Activated CD8-positive, alpha-beta memory T cell treated with anti-CD3 and anti-CD28 coated beads, Interleukin-2, amount 50 U/mL, for 1 hour (primary cell): ENCODE measurements around the gene LSS.
"Not testable (repeated sequence)": the region's sequence is repeated elsewhere in the genome, so short reads cannot be mapped to it uniquely, and the experiment has no call there.

Experiments used
- DNase-seq: peaks from one replicate; pipeline ENCODE4 v3.0.0-alpha.2; 2020; ENCODE audit errors: extremely low read depth

The LSS gene

DNA sequence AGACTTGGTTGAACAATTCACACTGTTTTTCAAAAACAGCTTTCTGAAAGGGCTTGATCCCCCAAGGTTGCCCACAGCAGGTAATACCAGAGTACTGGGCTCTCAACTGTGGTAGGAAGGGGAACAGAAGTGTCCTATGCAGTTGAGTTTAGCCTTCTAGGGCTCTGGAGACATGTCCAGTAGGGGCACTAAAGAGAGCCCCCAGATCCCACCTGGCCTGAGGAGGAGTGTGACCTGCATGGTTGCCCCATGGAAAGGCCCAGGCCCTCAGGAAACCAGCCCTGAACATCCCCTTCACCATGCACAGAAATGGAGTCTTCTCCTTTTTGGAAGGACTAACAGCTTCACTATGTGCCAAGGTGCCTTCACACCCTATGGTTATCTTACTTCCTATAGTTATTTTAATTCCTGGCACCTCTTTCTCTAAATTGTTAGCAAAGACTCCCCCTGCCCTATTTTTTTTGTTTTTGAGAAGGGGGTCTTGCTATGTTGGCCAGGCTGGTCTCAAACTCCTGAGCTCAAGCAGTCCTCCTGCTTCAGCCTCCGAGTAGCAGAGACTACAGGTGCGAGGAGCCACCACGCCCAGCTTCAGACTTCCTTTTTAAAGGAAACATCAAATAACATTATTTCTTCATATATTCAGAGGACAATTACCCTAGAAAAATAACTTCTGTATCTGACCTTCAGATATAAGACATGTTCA, 16.8 kb upstream of the LSS start:
- DNase-seq, result no peak

DNA sequence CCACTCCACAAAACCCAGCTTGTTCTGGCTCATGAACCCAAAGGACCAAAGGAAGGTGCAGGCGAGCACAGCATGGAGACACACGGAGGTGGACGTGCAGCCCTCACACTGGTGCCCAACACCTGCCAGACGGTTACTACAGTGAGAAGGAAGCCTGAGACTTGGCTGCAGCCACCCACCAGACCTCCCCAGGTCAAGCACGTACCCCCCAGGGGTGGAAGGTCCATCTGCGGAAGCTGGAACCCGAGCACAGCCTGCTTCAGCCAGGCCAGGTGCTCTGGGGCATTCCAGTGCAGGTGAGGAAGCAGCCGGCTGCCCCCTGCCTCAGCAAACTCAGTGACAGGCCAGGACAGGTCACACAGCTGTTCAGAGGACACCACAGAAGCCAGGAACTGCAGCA, 16.0 kb upstream of the LSS start:
- no peak for DNase-seq

DNA sequence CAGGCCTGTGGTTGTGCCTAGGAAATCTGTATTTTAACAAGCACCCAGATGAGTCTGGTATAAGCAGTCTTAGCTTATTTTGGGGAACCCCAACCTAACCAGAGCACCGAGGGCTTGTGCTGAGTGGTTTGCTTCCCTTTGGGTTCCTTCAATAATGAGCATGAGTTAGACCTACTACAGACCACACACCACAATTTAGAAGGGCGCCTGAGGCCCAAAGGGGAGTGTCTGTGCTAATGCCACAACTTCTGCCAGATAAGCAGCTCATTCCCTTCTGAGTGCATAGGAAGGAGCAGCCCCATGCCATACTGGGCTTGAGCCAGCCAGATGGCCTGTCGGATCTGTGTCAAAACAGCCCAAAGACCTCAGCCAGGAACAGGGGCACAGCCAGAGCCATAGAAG, 15.4 kb upstream of the LSS start:
- no peak for DNase-seq

DNA sequence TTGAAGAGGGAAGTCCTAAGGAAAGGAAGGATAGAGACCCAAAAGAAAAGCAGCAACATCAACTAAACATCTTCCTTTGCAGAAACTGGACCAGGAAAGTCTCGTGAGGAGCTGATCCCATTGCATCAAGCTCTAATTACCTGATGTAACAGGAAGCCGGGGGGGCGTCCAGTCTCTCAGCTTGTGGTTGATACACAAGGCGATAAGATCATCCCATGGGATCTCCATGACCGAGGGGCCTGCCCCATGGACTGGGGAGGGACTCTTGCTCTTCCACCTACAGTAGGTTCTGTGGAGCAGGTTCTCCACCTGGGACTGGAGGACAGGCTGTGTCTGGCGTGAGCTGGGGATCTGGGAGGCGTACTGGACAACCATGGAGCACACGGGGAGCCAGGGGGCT, 14.8 kb upstream of the LSS start:
- DNase-seq, result no peak

DNA sequence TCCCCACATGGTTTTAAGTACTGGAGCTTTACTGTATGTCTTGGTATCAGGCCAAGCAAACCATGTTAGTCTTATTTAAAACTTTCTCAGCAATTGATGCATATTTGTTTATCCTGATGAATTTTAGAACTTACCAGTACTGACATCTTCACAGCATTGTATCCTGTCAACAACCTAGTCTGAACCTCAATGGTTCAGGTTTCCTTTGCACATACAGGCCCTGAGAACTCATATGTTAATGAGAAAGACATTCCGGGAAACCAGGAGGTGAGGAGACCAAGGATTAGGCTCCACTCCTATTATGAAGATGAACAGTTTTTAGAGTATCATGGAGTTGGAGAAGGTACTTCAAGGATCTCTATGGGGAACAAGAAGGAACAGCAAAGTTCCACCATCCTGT, 13.0 kb upstream of the LSS start:
- DNase-seq, result not testable (repeated sequence)

DNA sequence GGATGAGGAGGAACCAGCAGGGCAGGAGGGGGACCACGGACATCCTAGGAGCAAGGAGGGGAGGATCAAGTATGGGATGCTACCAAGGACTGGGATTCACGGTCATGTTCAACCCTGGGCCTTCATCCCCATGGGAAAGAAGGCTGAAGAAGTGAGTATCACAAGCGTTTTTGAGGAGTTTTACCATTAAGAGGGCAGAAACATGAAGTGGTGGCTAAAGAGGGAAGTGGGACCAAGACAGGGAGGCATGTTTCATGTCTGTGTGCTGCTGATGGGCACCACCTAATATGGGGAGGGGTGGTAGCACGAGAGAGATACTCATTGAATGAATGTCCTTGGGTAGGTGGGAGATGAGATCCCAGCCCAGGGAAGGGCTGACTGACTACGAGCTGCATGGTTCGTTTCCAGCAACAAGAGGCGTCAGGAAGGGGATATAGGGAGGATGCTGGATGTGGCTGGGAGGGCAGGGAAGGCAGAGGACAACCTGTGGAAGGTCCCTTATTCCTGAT, 11.3 kb upstream of the LSS start:
- no peak for DNase-seq

DNA sequence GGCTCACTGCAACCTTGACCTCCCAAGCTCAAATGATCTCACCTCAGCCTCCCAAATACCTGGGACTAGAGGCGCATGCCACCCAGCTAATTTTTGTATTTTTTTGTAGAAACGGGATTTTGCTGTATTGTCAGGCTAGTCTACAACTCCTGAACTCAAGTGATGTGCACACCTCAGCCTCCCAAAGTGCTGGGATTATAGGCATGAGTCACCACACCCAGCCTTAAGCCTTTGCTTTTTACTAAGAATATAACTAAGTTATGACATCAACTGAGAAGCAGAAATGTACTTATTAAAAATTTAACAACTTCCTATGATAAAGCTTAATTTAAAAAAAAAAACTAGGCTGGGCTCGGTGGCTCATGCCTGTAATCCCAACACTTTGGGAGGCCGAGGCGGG, 8.9 kb upstream of the LSS start:
- DNase-seq, result no peak

DNA sequence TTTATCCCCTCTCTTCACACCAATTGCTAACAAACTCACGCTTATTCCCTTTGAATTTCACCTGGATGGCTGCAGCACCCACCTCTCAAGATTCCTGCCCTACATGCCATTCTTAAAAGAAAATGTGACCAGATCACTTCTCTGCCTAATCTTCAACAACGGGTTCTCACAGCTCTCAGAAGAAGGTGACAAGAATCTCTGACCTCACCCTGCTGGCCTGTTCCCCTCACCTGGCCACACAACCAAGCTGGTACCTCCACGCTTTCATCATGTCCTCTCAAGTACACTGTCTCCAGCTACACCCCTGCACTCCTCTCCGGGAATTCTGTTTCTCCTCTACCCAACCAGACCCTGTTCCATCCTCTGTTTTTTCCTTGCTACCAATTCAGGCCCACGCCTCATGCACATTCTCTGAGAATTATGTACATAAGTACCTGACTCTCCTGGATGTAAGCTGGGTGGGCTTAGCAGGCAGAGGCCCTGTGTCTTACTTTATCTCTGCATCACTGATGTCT, 5.9 kb upstream of the LSS start:
- no peak for DNase-seq

DNA sequence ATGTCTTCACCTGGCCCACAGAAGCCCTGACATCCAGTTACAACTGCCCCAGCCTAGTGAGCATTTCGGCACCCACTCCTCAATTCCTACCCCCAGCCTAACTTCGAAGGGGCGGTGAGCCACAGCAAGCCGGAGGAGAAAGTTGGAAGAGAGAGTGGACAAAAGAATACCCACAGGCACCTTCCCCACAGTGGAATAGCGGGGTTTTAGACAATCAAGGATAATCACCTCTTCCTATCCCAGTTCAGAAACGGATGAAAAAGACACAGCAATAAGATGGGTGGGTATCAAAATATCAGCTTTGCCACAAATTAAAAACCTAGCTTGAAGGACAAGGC, 1.3 kb upstream of the LSS start:
- DNase-seq, result no peak

DNA sequence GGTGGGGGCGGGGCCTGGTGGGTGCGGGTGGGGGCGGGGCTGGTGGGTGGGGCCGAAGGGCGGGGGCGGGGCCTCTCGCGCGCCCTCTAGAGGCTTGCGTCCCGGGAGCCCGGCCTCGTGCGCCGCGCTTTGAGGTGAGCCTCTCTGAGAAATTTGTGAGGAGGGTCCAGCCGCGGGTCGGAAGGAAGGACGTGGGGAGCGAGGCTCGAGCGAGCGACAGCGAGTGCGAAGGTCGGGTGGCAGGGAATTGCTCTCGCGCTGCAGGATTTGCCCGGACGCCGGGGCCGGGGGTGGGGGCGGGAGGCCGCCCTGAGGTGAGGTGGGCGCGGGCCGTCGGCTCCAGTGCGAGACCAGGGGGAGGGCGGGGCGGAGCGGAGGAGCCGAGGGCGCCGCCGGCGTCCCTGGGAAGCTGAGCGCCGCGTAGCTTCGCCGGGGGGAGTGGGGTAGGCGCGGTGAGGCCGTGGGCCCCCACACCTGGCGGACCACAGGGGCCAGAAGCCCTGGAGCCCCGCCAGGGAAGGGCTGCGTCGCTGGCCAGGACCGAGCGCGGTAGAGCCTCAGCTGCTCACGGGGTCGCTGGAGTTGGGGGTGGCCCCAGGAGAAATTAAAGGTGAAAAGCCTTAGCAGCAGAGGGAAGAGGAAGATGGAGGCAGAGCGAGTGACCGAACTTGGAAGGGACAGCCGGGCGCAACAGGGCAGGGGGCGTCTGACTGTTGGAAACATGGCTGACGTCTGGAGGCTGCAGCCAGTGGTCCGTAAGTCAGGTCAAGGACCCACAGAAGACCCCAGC, 754 bp upstream of the LSS start:
- DNase-seq, result no peak

DNA sequence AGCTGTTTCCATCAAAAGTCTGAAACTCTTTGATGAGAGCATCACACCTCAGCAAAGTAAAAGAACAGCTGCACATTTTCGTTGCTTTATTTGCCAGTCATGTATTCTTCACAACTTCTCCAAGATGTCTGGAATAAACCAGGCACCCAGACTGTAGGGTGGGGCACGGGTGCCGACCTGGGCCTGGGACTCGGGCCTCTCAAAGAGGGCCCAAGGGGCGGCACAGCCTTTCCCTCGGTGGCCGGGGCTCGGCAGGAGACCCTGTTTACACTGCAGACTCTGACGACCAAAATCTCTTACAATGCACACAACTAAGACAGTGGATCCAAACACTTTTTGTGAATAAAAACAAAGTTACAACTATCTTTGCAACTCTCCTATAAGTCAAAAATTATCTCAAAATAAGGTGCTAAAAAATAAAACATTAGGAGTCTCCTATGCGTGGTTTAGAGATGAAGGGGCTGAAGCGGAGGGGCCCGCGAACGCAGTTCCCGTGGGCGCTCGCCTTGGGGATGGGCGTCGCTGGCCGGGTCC, 696 bp downstream of the LSS start:
- DNase-seq, result no peak

DNA sequence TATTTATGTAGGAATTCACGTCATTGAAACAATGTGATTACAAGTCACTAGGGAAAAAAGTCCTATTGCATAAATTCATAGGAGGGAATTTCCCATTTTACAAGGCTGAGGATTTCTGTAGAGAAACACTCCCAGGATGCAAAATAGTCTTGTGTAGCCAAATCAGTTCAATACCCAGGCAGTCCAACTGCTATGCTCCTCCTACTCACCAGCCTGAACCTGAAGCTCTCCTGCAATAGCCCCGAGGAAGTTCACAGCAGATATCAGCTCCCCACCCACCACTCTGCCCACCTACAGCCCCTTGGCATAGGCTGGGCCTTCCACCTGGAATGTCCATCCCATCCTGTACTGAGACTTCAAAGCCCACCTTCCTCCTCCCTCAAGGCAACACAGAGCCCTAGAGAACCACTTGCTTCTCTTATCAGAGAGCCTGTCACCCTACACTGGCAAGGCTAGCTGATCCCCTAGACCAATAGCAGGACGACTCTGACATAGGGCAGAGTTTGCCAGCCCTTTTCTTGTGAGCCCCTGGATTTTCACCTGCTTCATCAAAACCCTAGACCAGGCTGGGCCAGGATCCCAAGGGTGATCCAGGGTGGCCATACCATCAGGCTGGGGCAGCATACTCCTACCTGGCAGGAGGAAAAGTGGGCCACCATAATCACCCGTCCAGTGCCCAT, 1.5 kb downstream of the LSS start:
- DNase-seq, result no peak

DNA sequence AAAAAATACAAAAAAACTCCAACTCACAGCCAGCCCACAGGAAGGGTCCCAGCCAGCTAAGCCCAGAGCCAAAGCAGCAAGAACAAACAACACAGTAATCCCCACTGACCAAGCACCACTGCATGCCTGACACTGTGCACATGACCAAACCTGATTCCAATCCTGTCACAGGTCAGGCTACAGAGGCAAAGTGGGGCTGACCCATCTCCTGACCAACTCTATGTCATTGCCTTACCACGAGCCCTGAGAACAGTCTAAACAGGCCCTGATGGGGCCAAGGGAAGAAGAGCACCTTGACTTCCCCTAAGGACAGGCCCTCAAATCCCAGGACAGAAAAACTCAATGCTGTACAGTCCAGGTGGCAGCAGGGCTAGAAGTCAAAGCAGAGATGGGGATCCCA, 2.4 kb downstream of the LSS start:
- DNase-seq, result no peak

DNA sequence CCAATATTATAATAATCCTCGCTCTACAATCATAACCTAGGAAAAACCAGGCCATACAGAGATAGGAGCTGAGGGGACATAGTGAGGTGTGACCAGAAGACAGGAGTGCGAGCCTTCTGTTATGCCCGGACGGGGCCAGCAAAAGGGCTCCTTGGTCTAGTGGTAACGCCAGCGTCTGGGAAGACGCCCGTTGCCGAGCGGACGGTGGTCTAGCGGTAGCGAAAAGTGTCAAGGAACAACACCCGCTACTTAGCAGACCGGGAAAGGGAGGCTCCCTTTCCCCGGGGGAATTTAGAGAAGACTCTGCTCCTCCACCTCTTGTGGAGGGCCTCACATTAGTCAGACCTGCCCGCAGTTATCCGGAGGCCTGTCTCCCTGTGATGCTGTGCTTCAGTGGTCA, 4.9 kb downstream of the LSS start:
- DNase-seq, result not testable (repeated sequence)

DNA sequence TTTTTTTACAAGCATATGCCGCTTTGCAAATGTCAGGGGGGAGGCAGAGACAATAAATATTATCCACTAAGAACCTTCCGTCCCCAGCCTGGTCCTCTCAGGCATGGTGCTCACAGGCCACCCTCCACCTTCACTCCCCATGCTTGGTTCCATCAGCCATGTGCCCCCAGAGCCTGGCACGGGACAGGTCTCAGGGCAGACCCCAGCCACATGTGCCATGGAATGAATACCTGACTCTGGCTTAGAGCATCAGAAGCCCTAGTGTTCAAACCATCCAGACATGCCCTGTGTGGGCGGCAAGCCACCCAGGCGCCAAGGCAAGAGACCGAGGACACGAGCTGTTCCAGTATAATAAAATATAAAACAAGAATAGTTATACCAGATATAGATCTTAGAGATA, 5.4 kb downstream of the LSS start:
- no peak for DNase-seq

DNA sequence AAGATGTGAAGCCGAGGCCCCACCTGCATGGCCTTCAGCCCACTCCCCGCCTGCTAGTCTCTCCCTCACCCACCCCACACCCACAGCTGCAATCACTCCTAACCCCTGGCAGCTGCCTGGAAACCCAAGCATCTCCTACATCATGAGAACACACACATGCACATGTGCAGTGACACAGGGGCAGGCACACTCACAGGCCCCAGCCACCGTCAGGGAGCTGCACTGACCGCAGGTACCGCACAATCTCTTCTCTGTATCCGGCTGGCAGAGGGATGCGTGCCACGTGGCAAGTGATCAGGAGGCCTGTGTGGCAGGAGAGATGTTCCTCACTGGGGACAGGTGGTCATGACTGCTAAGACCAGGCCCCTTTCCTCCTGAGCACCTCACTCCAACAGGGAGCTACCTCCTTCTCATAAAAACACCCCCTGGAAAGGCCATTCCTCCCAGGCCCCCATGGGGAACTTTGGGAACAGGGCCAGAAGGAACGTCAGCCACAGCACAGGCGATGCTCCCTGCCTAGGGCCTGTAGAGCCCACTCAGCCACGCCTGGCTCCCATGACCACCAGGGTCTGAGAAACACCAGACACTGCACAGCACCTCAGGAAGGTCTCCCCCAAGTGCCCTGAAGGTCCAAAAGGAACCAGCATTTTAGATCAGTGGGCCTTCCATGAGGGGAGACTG, 6.0 kb downstream of the LSS start:
- no peak for DNase-seq

DNA sequence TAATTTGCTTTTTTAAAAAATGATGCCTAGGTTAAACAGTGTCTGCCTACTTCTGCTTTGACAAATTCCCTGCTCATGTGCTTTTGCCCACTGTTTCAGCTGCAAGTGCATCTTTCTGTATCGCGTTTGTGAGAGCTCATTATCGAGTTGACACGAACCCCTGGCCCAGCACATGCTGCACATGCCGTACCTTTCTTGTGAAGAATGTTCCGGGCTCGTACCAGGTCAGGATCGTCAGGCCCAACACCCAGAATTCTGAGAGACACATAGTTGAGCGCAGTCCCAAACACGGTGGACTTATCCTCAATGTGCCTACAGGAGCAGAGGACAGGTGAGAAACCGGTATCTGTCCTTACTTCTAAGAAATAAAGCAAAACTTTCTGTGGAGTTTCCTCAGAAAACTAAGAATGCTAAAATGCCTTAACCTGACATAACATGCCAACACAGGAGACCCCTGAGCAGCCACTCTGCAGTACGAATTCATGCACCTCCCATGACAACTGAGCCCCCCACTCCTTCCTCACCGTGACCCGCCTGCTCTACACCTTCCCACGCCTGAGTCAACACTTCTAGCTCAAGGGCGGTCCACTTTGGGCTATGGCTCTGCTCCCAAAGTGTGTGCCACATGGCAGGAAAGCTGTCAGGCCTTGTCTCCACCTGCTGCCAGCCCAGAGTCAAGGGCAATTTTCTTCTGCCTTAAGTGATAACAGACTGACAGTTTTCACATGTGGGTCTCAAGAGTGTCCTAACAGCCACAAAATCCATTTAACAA, 6.7 kb downstream of the LSS start:
- DNase-seq, result no peak

DNA sequence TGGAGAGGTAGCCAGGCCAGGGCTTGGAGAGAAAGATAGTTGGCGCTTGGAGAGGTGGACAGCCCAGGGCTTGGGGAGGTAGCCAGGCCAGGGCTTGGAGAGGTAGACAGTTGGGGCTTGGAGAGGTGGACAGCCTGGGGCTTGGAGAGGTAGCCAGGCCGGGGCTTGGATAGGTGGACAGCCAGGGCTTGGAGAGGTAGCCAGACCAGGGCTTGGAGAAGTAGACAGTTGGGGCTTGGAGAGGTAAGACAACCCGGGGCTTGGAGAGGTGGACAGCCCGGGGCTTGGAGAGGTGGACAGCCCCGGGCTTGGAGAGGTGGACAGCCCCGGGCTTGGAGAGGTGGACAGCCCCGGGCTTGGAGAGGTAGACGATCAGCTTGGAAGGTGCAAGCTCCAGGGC, 7.7 kb downstream of the LSS start:
- no peak for DNase-seq

DNA sequence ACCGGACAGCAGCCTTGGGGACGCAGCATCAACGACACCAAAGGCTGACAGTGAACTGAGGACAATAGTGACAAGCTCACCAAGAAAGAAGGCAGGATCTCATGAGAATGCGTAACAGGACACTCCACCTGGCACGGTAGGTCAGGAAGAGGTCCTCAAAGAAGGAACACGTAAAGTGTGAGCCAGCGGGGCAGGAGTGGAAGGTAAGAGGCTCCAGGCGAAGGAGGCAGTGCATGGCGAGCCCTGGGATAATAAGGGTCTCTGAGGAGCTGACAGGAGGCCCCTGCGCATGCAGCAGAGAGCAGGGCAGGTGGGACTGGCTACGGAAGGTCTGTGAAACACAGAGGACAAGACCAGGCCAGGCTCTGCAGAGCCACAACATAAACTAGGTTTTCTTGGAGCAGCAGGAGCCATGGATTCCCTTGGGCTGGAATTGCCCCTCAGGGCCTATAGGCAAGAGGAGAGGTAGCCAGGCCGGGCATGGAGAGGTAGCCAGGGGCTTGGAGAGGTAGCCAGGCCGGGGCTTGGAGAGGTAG, 8.2 kb downstream of the LSS start:
- no peak for DNase-seq

DNA sequence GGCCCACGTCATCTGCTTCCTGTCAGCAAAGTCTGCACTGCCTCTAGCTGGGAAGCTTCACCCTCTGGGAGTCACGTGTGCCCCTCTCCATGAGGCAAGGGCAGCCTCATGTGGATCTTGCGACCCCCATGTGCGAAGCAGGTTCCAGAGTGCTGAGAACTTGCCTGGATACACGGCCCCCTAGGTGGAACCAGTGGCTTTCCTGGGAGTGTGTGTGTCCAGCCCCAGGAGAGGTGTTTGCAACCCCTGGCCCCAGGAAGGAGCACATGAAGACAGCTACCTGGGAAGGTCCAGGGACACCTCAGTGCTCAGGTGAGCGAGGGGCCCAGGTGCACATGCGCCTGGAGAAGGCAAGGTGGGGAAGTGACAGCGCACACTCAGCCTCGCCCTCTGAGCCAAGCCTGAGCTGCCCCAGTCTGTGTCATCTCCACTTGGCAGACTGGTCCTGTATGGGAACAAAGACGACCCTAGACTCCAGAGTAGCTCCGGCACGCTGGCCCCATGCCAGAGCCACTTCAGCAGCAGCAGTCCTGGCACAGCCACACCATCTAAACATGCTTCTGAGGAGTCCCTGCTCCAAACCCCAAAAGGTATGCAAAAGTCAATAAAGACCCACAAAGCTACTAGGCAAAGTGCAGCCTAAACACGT, 8.9 kb downstream of the LSS start:
- no peak for DNase-seq
